K562 (cell line): ENCODE results near the gene MDN1.

Experiments used
- GATA2 ChIP-seq: sonication (generic); formaldehyde crosslinking; IDR thresholded peaks from 2 replicates; pipeline ENCODE4 v1.4.0; 2020; ENCODE audit warnings: mild to moderate bottlenecking, missing genetic modification reagents
- IRF2 ChIP-seq: sonication (generic); formaldehyde crosslinking; IDR thresholded peaks from 2 replicates; pipeline ENCODE4 v1.8.1; 2022; ENCODE audit warnings: mild to moderate bottlenecking, missing genetic modification reagents
- NCOR1 ChIP-seq: fragments of 450-650 bp; IDR thresholded peaks from 2 replicates; pipeline ENCODE4 v1.6.1; 2016; ENCODE audit warnings: mild to moderate bottlenecking, moderate library complexity
- NFRKB ChIP-seq: fragments of 450-650 bp; IDR thresholded peaks from 2 replicates; pipeline ENCODE4 v1.6.1; 2016; ENCODE audit warnings: low read depth
- SRSF7 ChIP-seq: fragments of 200-400 bp; formaldehyde crosslinking; optimal IDR thresholded peaks from 2 replicates; pipeline ENCODE3; 2017; ENCODE audit warnings: mild to moderate bottlenecking, low read depth, low read length
- TF ChIP-seq, protein P1 (sequence below), 3 experiments: IDR thresholded peaks in 2 of 3; conservative IDR thresholded peaks in 1 of 3; 2 replicates each; pipeline ENCODE4 v1.5.1; 2011 to 2012; ENCODE audit warnings: low read length in 3 of 3, mild to moderate bottlenecking in 3 of 3, control low read depth in 2 of 3, improper control_type of control experiment in 1 of 3, inconsistent platforms in 1 of 3, low read depth in 1 of 3, mixed read lengths in 1 of 3, moderate library complexity in 1 of 3; ENCODE audit not compliant: insufficient read depth in 2 of 3

- no peak for TF ChIP-seq SRSF7
- TF ChIP-seq NCOR1: no peak
- no peak for TF ChIP-seq GATA2 (CRISPR knock-in tag)
- TF ChIP-seq IRF2 (CRISPR knock-in tag): no peak
- TF ChIP-seq NFRKB: no peak
- TF ChIP-seq, protein P1, sequence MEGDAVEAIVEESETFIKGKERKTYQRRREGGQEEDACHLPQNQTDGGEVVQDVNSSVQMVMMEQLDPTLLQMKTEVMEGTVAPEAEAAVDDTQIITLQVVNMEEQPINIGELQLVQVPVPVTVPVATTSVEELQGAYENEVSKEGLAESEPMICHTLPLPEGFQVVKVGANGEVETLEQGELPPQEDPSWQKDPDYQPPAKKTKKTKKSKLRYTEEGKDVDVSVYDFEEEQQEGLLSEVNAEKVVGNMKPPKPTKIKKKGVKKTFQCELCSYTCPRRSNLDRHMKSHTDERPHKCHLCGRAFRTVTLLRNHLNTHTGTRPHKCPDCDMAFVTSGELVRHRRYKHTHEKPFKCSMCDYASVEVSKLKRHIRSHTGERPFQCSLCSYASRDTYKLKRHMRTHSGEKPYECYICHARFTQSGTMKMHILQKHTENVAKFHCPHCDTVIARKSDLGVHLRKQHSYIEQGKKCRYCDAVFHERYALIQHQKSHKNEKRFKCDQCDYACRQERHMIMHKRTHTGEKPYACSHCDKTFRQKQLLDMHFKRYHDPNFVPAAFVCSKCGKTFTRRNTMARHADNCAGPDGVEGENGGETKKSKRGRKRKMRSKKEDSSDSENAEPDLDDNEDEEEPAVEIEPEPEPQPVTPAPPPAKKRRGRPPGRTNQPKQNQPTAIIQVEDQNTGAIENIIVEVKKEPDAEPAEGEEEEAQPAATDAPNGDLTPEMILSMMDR (IDR thresholded peaks at IDR 0.05 in 2 of 3, conservative IDR thresholded peaks at IDR 0.05 in 1 of 3; ENCODE audit: insufficient read depth in 2 of 3, low read depth in 1 of 3, low read length in 3 of 3): no peak
These were observed 32.6 kb downstream of the MDN1 start for GRCh38 chr6:89786970-89787369.
